Upper lobe of left lung (tissue), 4 donors: ENCODE data around the gene EVC2.

ENCODE experiments used
- POLR2A ChIP-seq, 4 donors: fragments of 450-650 bp; IDR thresholded peaks; one replicate each; pipeline ENCODE4 v1.5.1; 2016 to 2017; ENCODE audit warnings: antibody characterized with exemption in 4 of 4, mild to moderate bottlenecking in 2 of 4
- POLR2AphosphoS5 ChIP-seq, 2 donors: sonication (generic); formaldehyde crosslinking; IDR thresholded peaks; one replicate each; pipeline ENCODE4 v1.5.1; 2017; ENCODE audit warnings: antibody characterized with exemption in 2 of 2
- TF ChIP-seq, protein P1 (sequence below), 6 experiments: fragments of 450-650 bp in 4 of 6; fragments of 200-600 bp in 2 of 6; sonication (generic) in 2 of 6; IDR thresholded peaks; one replicate each; pipeline ENCODE4 v1.5.1; 2016 to 2019; ENCODE audit warnings: antibody characterized with exemption in 6 of 6

DNA sequence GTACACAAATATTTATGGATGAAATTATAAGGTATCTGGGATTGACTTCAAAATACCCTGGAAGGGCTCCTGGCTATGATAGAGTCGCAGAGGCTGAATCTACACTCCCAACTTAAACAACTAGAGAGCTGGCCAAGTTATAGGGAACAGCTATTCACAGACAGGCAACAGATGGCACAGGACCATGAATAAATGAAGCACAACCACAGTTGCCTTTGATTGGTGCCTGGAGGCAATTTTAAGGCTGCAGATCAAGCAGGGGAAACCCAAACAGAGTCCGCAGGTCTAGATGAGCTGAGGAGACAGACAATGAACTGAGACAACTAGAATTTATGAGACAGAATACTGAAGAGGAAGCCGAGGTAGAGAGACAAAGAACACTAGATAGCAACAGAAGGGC lies 155.9 kb downstream of the EVC2 start:
- TF ChIP-seq, protein P1, sequence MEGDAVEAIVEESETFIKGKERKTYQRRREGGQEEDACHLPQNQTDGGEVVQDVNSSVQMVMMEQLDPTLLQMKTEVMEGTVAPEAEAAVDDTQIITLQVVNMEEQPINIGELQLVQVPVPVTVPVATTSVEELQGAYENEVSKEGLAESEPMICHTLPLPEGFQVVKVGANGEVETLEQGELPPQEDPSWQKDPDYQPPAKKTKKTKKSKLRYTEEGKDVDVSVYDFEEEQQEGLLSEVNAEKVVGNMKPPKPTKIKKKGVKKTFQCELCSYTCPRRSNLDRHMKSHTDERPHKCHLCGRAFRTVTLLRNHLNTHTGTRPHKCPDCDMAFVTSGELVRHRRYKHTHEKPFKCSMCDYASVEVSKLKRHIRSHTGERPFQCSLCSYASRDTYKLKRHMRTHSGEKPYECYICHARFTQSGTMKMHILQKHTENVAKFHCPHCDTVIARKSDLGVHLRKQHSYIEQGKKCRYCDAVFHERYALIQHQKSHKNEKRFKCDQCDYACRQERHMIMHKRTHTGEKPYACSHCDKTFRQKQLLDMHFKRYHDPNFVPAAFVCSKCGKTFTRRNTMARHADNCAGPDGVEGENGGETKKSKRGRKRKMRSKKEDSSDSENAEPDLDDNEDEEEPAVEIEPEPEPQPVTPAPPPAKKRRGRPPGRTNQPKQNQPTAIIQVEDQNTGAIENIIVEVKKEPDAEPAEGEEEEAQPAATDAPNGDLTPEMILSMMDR (IDR thresholded peaks at IDR 0.05), result no peak
- TF ChIP-seq POLR2A (IDR thresholded peaks at IDR 0.05) (no peak), POLR2AphosphoS5 (IDR thresholded peaks at IDR 0.05) (no peak)
